Lower leg skin (tissue), 4 donors: ENCODE results near the gene GOLPH3. TPM values are rescaled to one million over a fixed set of nuclear protein-coding genes. Genes with fewer than 3 reads are reported as not detected.

Experiments used
- DNase-seq, 2 donors: peaks; one replicate each; pipeline ENCODE4 v3.0.0-alpha.2; 2019; ENCODE audit warnings: low spot score in 2 of 2
- H3K4me3 ChIP-seq: fragments of 200-600 bp; sonication (generic); 2 replicates; pipeline ENCODE4 v1.5.1; 2017; ENCODE audit warnings: mild to moderate bottlenecking, low read depth; ENCODE audit not compliant: poor library complexity, severe bottlenecking
- CTCF ChIP-seq, 3 donors: fragments of 450-650 bp; IDR thresholded peaks; one replicate each; pipeline ENCODE4 v1.5.1; 2016; ENCODE audit warnings: antibody characterized with exemption in 3 of 3, mild to moderate bottlenecking in 3 of 3, moderate library complexity in 2 of 3
- POLR2A ChIP-seq, 2 donors: fragments of 450-650 bp; IDR thresholded peaks; one replicate each; pipeline ENCODE4 v1.6.1; 2016 to 2017; ENCODE audit warnings: antibody characterized with exemption in 2 of 2, mild to moderate bottlenecking in 1 of 2, moderate library complexity in 1 of 2
- WGBS, 2 donors: methylation state at CpG; one replicate each; pipeline ENCODE4 v1.1.5; 2018; 5-methylcytosine and 5-hydroxymethylcytosine counted together
- intact Hi-C: fragments of 100-400 bp; cut with DNase I; formaldehyde crosslinking; loops from one replicate; pipeline ENCODE4 v1.15.0; 2023; ENCODE audit warnings: low total_unique reads
- total RNA-seq, 4 donors: library from RNA; depleted of rRNA; stranded (reverse); fragments of >200 nt; gene quantifications; one replicate each; pipeline ENCODE4 v1.1.0, GENCODE V29; 2016

The GOLPH3 gene
- total RNA-seq, 4 donors from 2014 or later = 57.9 to 121 (median 66.2) TPM

DNA sequence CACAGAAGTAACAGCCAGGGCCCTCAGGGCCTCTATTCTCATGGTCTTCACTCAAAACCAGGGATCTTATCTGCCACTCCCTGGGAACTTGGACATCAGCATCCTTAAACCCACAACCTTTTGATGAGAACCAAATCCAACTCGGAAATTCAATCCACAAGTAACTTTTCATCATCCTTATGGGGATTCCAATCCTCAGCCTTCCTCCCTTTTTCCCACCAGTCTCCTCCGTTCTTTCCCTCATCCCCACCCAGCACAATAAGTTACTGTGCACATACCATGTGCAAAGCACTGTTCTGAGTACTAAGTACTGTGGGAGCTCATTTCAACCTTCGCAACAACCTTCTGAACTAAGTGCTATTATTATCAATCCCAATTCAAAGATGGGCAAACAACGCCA, 17.0 kb downstream of the GOLPH3 start:
- intact Hi-C loops = no loop called here
- no peak for DNase-seq
- no peak overlapping the region for H3K4me3 ChIP-seq
- no peak for TF ChIP-seq POLR2A (IDR thresholded peaks at IDR 0.05)
- no peak for TF ChIP-seq CTCF (IDR thresholded peaks at IDR 0.05)
- 75 to 81% methylated on average over 4 of the region's 4 CpGs for WGBS, 2 donors

DNA sequence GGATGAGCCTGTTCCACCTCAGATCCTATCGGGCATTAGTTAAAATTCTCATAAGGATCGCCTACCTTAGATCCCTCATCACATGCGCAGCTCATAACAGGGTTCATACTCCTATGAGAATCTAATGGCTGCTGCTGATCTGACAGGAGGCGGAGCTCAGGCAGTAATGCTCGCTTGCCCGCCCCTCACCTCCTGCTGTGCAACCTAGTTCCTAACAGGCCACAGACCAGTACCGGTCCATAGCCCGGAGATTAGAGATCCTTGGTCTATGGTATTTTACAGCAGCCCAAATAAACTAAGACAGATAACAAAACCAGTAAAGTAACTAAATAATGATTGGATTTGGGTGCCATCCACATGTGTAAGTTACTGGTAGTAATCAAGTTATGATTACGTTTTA, 17.5 kb downstream of the GOLPH3 start:
- DNase-seq = no peak
- no peak overlapping the region for H3K4me3 ChIP-seq
- intact Hi-C loops = no loop called here
- 86 to 88% methylated on average over 9 of the region's 9 CpGs for WGBS, 2 donors
- TF ChIP-seq POLR2A (IDR thresholded peaks at IDR 0.05) (no peak), CTCF (IDR thresholded peaks at IDR 0.05) (no peak)

- H3K4me3 ChIP-seq = no peak overlapping the region
- intact Hi-C loops = no loop called here
- 89 to 93% methylated on average over 2 of the region's 2 CpGs for WGBS, 2 donors
- DNase-seq = no peak
- TF ChIP-seq POLR2A (IDR thresholded peaks at IDR 0.05) (no peak), CTCF (IDR thresholded peaks at IDR 0.05) (no peak)
Observed at GRCh38 chr5:32155211-32155610, 18.9 kb downstream of the GOLPH3 start.

DNA sequence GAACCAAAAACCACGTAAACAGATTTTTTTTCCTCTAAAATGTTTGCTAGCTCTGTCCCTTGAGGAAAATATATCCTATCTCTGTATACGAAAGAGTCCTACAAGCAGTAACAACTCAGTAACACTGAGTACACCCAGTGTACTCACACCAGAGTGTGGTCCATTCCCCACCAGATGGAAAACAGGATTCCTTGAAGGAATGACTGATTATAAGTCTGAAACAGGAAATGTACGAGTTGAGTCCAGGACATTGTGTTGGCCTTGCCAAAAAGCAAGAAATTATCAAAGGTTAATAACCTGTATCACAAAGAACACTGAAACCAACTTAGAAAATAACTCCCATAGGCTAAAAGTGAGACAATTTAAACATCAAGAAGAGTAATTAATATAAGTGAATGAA, 20.4 kb downstream of the GOLPH3 start:
- intact Hi-C loops = no loop called here
- 56 to 68% methylated on average over 3 of the region's 3 CpGs for WGBS, 2 donors
- TF ChIP-seq CTCF (IDR thresholded peaks at IDR 0.05) (no peak), POLR2A (IDR thresholded peaks at IDR 0.05) (no peak)
- H3K4me3 ChIP-seq = no peak overlapping the region
- no peak for DNase-seq

DNA sequence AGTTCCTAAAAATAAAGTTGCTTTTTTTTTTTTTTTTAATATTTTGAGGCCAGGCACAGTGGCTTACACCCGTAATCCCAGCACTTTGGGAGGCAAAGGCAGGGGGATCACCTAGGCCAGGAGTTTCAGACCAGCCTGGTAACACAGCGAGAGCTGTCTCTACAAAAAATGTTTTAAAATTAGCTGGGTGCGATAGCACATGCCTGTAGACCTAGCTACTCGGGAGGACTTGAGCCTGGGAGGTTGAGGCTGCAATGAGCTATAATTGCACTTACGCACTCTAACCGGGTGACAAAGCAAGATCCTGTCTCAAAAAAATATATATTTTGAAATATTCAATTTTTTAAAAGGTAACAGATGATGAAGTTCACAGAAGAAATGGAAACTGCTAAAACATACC, 22.9 kb downstream of the GOLPH3 start:
- H3K4me3 ChIP-seq = no peak overlapping the region
- TF ChIP-seq POLR2A (IDR thresholded peaks at IDR 0.05) (no peak), CTCF (IDR thresholded peaks at IDR 0.05) (no peak)
- intact Hi-C loops = no loop called here
- DNase-seq = no peak
- 93% methylated on average over 6 of the region's 6 CpGs for WGBS, 2 donors

- WGBS, 2 donors = 68 to 75% methylated on average over 1 of the region's 1 CpG
- no peak overlapping the region for H3K4me3 ChIP-seq
- intact Hi-C loops = no loop called here
- TF ChIP-seq CTCF (IDR thresholded peaks at IDR 0.05) (no peak), POLR2A (IDR thresholded peaks at IDR 0.05) (no peak)
- no peak for DNase-seq
Observed at GRCh38 chr5:32150366-32150765, 23.8 kb downstream of the GOLPH3 start.
